WI38 (cell line): ENCODE results near the gene TMEM43.
"Not testable (repeated sequence)": the region's sequence is repeated elsewhere in the genome, so short reads cannot be mapped to it uniquely, and the experiment has no call there.

ENCODE experiments used
- H3K4me3 ChIP-seq: 2 replicates; pipeline ENCODE4 v1.5.1; 2011; ENCODE audit warnings: low read depth, mild to moderate bottlenecking, control low read depth, low read length
- TF ChIP-seq, protein P1 (sequence below): IDR thresholded peaks from 2 replicates; pipeline ENCODE4 v1.5.1; 2012; ENCODE audit warnings: low read depth, mild to moderate bottlenecking, control low read depth, low read length

The TMEM43 gene, protein sequence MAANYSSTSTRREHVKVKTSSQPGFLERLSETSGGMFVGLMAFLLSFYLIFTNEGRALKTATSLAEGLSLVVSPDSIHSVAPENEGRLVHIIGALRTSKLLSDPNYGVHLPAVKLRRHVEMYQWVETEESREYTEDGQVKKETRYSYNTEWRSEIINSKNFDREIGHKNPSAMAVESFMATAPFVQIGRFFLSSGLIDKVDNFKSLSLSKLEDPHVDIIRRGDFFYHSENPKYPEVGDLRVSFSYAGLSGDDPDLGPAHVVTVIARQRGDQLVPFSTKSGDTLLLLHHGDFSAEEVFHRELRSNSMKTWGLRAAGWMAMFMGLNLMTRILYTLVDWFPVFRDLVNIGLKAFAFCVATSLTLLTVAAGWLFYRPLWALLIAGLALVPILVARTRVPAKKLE

DNA sequence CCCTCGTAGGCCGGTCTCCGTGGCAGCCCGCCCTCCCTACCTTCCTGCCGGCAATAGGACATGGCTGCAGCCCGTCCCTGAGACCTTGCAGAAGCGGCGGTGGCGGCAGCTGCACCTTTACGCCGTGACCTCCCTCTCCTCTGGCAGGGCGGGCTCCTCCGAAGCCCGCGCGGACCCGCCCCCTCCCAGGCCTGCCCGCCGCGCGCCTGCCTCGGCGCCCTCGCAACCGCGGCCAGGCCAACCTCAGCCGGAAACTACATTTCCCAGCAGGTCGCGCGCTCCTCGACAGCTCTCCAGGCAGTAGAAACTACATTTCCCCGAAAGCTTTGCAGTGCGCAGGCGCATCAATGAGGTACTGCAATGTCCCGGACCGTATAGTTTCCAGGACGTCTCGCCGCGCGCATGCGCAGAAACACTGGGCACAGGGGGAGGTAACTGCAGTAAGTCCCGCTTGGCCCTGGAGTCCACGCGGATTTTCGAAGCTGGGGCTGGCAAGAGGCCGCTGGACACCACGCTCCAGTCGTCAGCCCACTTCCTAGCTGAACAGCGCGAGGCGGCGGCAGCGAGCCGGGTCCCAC, at the start of gene TMEM43, which contains the start of gene CHCHD4:
TMEM43 (plus strand) TSS at position 438 of the 578 bp plus-strand sequence. CDS start 142 bp downstream, outside the sequence.
CHCHD4 (minus strand) TSS at position 256 of the 578 bp plus-strand sequence; CDS start at position 62, 194 bp downstream.
- peak within 1 kb of the TSS; percentile 88 for H3K4me3 ChIP-seq
- TF ChIP-seq, protein P1, sequence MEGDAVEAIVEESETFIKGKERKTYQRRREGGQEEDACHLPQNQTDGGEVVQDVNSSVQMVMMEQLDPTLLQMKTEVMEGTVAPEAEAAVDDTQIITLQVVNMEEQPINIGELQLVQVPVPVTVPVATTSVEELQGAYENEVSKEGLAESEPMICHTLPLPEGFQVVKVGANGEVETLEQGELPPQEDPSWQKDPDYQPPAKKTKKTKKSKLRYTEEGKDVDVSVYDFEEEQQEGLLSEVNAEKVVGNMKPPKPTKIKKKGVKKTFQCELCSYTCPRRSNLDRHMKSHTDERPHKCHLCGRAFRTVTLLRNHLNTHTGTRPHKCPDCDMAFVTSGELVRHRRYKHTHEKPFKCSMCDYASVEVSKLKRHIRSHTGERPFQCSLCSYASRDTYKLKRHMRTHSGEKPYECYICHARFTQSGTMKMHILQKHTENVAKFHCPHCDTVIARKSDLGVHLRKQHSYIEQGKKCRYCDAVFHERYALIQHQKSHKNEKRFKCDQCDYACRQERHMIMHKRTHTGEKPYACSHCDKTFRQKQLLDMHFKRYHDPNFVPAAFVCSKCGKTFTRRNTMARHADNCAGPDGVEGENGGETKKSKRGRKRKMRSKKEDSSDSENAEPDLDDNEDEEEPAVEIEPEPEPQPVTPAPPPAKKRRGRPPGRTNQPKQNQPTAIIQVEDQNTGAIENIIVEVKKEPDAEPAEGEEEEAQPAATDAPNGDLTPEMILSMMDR: no peak

DNA sequence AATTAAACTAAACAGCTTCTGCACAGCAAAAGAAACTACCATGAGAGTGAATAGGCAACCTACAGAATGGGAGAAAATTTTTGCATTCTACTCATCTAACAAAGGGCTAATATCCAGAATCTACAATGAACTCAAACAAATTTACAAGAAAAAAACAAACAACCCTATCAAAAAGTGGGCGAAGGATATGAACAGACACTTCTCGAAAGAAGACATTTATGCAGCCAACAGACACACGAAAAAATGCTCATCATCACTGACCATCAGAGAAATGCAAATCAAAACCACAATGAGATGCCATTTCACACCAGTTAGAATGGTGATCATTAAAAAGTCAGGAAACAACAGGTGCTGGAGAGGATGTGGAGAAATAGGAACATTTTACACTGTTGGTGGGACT, 49.6 kb upstream of the TMEM43 start:
- not testable (repeated sequence) for H3K4me3 ChIP-seq

DNA sequence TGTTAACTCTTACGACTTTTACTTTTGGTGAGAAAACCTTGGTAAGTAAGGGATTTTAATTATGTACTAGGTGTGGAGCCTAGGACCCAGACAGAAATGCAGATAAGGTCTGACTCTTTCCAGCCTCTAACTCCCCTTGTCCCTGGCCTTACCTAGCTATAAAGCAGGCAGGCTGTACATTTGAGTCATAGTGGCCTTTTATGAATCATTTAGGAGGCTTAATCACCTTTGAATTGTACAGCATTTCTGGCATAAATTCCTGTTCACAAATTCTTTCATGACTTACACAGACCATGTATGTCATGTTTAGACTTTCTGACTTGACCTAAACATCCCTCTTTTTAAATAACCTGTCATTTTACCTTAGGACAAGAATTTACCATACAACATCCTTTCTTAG, 47.5 kb upstream of the TMEM43 start:
- no peak overlapping the region for H3K4me3 ChIP-seq
- TF ChIP-seq, protein P1: no peak

DNA sequence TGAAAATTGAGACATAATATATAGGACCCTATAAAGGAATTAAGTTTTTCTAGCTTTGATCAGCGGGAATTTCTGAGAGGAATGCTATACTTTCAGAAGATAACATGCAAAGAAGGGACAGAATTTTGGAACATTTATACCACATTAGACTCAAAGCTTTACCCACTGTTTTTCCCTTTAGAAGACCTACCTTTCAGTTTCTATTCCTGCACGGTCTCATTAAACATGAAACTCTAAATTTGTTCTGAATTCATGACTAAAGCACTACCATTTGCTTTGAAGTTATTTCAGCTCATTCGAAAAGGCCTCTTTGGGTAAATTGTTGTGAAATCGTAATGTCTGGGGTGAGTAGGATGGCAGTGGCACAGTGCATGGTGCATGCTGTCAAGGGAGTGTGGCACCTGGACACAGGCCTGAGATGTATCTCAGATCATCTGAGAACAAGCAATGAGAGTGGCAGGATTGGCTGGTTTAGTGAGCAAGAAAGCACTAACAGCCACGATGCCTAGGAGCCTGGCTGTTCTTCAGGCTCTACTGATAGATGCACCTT, 42.7 kb upstream of the TMEM43 start:
- TF ChIP-seq, protein P1: no peak
- H3K4me3 ChIP-seq: no peak overlapping the region

DNA sequence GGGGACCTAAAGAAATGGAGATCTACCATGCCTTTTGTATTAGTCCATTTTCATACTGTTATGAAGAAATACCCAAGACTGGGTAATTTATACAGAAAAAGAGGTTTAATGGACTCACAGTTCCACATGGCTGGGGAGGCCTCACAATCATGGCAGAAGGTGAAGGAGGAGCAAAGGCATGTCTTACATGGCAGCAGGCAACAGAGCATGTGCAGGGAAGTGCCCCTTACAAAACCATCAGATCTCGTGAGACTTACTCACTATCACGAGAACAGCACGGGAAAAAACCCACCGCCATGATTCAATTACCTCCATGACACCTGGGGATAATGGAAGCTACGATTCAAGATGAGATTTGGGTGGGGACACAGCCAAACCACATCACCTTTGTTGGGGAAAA, 37.4 kb upstream of the TMEM43 start:
- H3K4me3 ChIP-seq: not testable (repeated sequence)

DNA sequence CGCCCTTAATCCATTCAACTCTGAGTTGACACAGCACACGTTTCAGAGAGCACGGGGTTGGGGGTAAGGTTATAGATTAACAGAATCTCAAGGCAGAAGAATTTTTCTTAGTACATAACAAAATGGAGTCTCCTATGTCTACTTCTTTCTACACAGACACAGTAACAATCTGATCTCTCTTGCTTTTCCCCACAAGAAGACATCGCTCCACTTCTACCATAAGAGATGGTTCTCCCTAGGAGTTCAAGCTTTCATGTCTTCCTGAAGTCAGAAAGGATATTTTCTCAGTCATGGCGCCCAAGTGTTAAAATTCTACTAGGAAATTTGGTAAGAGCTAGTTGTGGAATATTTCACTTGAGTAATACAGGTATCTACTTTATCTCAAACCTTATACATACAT, 32.9 kb upstream of the TMEM43 start:
- H3K4me3 ChIP-seq: not testable (repeated sequence)

DNA sequence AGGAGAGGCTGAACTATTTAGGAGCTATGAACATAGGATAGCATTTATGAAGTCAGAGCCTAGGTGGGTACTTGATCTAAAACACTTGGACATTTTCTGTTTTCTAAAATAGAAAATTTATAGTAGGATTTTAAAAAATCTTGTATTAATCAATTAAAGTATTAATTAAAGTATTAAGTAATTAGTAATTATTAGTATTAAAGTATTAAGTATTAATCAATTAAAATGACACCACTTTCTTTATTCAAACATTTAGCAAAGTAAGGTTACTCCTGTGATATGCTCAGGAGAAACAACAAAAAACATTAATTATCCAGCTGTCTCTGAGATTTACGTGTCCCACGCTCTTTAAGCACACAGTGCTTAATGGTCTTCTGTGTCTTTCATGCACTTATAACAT, 32.4 kb upstream of the TMEM43 start:
- H3K4me3 ChIP-seq: no peak overlapping the region
- TF ChIP-seq, protein P1: no peak

DNA sequence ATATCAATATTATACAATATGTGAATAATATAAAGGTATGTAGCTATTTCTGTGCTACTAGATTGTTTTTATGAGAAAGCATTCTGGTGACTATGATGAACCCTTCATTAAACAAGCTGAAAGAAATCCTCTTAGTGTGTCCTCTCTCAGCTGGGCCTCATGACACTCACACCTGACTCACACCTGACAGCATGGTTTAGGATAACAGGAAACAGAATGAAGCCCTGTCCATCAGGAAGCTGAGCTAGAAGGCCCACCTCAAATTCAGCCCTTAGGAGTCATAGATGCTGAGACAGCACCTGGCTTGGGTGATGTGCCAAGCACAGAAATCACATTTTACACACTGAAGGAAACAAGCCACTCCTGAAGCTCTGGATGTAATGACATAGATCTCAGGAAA, 31.0 kb upstream of the TMEM43 start:
- H3K4me3 ChIP-seq: no peak overlapping the region
- TF ChIP-seq, protein P1: no peak
